PFSK-1 (cell line): ENCODE data around the gene ZC3H18.

Experiments
- FOXP2 ChIP-seq: optimal IDR thresholded peaks from 2 replicates; pipeline ENCODE3; 2011; ENCODE audit warnings: borderline replicate concordance, control low read depth, inconsistent platforms; ENCODE audit not compliant: insufficient read depth; ENCODE audit errors: extremely low read length, extremely low read depth
- POLR2AphosphoS5 ChIP-seq: IDR thresholded peaks from 2 replicates; pipeline ENCODE4 v1.6.1; 2012; ENCODE audit warnings: low read depth, mild to moderate bottlenecking, control low read depth, low read length, moderate library complexity
- SIN3A ChIP-seq: IDR thresholded peaks from 2 replicates; pipeline ENCODE4 v1.6.1; 2012; ENCODE audit warnings: mild to moderate bottlenecking, low read length, moderate library complexity, borderline replicate concordance; ENCODE audit not compliant: insufficient read depth
- TAF1 ChIP-seq: IDR thresholded peaks from 2 replicates; pipeline ENCODE4 v1.6.1; 2012; ENCODE audit warnings: low read length, control low read depth, borderline replicate concordance; ENCODE audit not compliant: insufficient read depth
- TF ChIP-seq, protein P1 (sequence below), 2 experiments: IDR thresholded peaks; 2 replicates each; pipeline versions ENCODE4 v1.6.1 to v1.8.0; 2011 to 2012; ENCODE audit warnings: low read depth in 2 of 2, low read length in 2 of 2, control low read depth in 1 of 2, inconsistent platforms in 1 of 2, mild to moderate bottlenecking in 1 of 2, moderate library complexity in 1 of 2; ENCODE audit not compliant: insufficient read depth in 1 of 2

Gene ZC3H18

DNA sequence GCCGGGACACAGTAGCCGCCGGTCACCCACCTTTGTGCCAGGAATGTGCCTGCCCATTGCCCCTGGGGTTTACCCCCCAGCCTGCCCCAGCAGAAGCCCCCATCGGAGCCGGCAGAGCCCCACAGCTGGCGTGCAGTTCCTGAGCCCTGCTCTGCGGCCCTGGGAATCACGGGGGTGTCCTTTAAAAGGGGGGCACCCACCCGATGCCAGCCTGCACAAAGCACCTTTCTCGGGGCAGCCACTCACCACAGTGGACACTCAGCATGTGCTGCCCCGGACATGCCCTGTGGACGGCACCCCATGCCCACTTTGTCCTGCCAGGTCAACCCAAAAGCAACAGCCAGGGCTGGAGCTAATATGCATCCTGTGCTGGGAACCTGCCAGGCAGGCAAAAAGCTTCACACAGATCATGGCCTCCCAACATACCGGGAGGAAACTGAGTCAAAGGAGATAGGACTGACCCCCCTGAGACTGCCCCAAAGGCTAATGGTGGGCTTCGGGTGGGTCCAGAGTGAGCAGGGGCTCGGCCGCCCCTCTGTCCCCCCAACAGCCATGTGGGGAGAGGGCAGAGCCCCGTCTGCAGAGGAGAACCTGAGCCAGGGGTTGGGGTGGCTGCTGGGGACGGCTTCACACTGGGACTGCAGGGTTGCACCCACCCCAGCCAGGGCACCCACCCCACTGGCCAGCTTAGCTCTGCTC lies 45.8 kb upstream of the ZC3H18 start:
- TF ChIP-seq, protein P1, sequence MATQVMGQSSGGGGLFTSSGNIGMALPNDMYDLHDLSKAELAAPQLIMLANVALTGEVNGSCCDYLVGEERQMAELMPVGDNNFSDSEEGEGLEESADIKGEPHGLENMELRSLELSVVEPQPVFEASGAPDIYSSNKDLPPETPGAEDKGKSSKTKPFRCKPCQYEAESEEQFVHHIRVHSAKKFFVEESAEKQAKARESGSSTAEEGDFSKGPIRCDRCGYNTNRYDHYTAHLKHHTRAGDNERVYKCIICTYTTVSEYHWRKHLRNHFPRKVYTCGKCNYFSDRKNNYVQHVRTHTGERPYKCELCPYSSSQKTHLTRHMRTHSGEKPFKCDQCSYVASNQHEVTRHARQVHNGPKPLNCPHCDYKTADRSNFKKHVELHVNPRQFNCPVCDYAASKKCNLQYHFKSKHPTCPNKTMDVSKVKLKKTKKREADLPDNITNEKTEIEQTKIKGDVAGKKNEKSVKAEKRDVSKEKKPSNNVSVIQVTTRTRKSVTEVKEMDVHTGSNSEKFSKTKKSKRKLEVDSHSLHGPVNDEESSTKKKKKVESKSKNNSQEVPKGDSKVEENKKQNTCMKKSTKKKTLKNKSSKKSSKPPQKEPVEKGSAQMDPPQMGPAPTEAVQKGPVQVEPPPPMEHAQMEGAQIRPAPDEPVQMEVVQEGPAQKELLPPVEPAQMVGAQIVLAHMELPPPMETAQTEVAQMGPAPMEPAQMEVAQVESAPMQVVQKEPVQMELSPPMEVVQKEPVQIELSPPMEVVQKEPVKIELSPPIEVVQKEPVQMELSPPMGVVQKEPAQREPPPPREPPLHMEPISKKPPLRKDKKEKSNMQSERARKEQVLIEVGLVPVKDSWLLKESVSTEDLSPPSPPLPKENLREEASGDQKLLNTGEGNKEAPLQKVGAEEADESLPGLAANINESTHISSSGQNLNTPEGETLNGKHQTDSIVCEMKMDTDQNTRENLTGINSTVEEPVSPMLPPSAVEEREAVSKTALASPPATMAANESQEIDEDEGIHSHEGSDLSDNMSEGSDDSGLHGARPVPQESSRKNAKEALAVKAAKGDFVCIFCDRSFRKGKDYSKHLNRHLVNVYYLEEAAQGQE (IDR thresholded peaks at IDR 0.05; ENCODE audit: insufficient read depth in 1 of 2, low read depth in 2 of 2, low read length in 2 of 2) = no peak
- no peak for TF ChIP-seq TAF1
- no peak for TF ChIP-seq SIN3A
- TF ChIP-seq FOXP2 = no peak
- TF ChIP-seq POLR2AphosphoS5 = no peak

DNA sequence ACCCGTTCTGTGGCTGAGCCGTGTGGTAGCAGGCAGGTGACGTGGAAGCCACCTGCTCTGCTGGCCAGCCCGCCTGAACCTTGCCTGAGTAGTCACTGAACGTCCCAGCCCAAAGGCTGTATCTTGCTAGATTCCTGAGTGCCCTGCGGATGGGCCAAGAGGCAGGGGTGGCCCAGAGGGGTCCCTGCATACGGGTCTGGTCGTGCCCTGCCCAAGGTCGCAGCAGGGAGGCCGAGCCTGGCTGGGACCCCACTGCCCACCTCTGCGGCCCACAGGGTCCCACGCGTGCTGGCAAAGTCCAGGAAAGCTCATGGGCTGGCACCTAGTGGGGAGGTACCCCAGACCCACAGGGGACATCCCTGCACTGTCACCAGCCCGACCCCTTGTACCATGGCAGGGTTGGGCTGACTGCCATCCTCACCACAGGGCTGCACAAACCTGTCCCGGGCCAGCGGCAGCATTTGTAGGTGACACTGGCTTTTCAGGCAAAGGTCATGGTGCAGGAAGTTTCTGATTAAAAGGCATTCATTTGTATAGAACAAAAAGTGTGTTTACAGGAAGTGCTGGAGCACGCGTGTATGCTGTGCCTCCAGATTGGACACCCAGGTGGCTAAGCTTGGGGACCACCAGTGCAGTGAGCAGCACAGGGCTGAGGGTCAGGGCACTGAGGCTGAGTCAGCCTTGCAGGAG lies 45.1 kb upstream of the ZC3H18 start:
- TF ChIP-seq, protein P1 (IDR thresholded peaks at IDR 0.05; ENCODE audit: insufficient read depth in 1 of 2, low read depth in 2 of 2, low read length in 2 of 2) = no peak
- TF ChIP-seq TAF1 (no peak), POLR2AphosphoS5 (no peak), SIN3A (no peak), FOXP2 (no peak)

DNA sequence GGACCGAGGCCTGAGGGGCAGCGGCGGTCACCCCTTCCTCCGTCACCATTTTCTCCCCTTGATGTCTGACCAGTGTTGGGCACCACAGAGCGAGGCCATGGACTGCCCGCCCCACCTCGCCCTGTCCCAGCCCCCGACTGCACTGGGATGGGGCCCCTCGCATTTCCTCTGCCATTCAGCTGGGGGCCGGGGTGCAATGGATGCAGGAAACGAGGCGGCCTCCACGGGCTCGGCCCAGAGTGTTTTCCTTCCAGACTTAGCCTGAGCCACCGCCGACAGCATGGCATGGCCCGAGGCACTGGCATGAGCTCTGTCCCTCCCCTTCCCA lies 44.6 kb upstream of the ZC3H18 start:
- TF ChIP-seq TAF1 (no peak), FOXP2 (no peak), POLR2AphosphoS5 (no peak), SIN3A (no peak)
- TF ChIP-seq, protein P1 (IDR thresholded peaks at IDR 0.05; ENCODE audit: insufficient read depth in 1 of 2, low read depth in 2 of 2, low read length in 2 of 2) = no peak

DNA sequence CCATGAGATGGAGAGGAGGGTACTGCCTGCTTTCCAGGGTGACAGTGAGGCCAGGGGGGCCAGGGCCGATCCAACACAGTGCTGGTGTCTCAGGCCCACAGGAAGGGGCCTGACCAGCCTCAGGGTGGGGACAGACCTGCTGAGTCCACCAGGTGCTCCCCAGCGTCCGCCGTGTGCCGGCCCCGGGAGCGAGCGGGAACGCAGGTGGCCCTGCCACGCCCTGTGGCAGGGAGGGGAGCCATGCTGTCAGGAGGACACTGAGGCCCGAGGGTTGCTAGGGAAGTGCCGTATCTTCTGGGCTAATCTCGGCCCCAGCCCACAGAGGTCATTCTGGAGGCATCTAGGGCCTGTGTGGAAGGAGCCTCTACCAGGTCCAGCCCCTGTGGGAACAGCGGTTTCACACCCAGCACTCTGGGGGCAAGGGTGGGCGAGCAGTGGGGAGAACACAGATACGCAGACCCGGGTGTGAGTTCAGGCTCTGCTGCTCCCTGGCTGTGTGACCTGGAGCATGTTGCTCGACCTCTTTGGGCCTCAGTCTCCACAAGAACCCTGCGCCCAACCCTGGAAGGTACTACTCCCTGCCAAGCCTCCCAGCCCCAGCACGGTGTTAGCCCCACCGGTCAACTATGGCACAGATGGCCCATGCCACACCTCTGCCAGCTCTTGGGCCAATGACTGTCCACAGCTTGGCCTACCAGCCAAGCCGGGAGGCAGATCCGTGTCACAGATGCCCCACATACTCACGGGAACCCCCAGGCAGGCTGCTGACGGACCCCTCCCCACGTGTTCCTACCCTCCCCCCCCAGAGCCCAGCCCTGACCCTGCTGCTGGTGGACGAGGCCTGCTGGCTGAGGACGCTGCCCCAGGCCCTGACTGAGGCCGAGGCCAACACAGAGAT lies 43.9 kb upstream of the ZC3H18 start:
- TF ChIP-seq FOXP2 (no peak), SIN3A (no peak), POLR2AphosphoS5 (no peak), TAF1 (no peak)
- TF ChIP-seq, protein P1 (IDR thresholded peaks at IDR 0.05; ENCODE audit: insufficient read depth in 1 of 2, low read depth in 2 of 2, low read length in 2 of 2) = no peak
